T-helper 17 cell (primary cell): ENCODE results near the gene HPN. TPM values are rescaled to one million over a fixed set of nuclear protein-coding genes. Genes with fewer than 3 reads are reported as not detected.
"Not testable (repeated sequence)": the region's sequence is repeated elsewhere in the genome, so short reads cannot be mapped to it uniquely, and the experiment has no call there.

Experiments
- ATAC-seq: fragments of 150-1000 bp; cut with Tn5 transposase; 2 replicates; pipeline ENCODE4 v1.10.0; 2021; ENCODE audit warnings: mild to moderate bottlenecking, moderate library complexity
- DNase-seq, 3 donors: peaks; one replicate each; pipeline versions ENCODE4 v3.0.0 to v3.0.0-alpha.2; 2020 to 2021
- H3K9me3 ChIP-seq: one replicate; pipeline ENCODE4 v1.7.0; 2013; ENCODE audit warnings: low read length, mild to moderate bottlenecking; ENCODE audit not compliant: control insufficient read depth, poor library complexity, severe bottlenecking
- H3K27ac Mint-ChIP-seq: one replicate; pipeline ENCODE4 v1.8.0; 2022; ENCODE audit warnings: mild to moderate bottlenecking, moderate library complexity, mixed read lengths
- H3K27me3 Mint-ChIP-seq: one replicate; pipeline ENCODE4 v1.8.0; 2022; ENCODE audit warnings: mixed read lengths
- H3K36me3 Mint-ChIP-seq: one replicate; pipeline ENCODE4 v1.8.0; 2022; ENCODE audit warnings: low read depth, mixed read lengths
- H3K4me1 Mint-ChIP-seq: one replicate; pipeline ENCODE4 v1.8.0; 2022; ENCODE audit warnings: mild to moderate bottlenecking, mixed read lengths
- H3K4me3 Mint-ChIP-seq: one replicate; pipeline ENCODE4 v1.8.0; 2022; ENCODE audit warnings: mild to moderate bottlenecking, moderate library complexity, mixed read lengths
- total RNA-seq, 4 donors: library from RNA in 2 of 4; stranded (reverse) in 2 of 4; gene quantifications; one replicate each; pipeline ENCODE4 v1.2.3 and lab custom pipeline; 2022 to 2026

Gene HPN
- total RNA-seq, 2 donors from 2014 or later, result 0.89 TPM; not detected in 1

- ATAC-seq (no peak), DNase-seq (no peak)
- H3K4me1 Mint-ChIP-seq, result peaks cover 8% of the 10 kb centered on the region
- H3K36me3 Mint-ChIP-seq, result peaks cover 3% of the 10 kb centered on the region
- no peak overlapping the region for H3K27ac Mint-ChIP-seq
- no peaks in the 10 kb centered on the region for H3K9me3 ChIP-seq
- peaks cover 4% of the 10 kb centered on the region for H3K27me3 Mint-ChIP-seq
- no peak overlapping the region for H3K4me3 Mint-ChIP-seq
Measured at GRCh38 chr19:35026418-35026817, 15.1 kb upstream of the HPN start.

GRCh38 chr19:35027009-35027408 is 14.5 kb upstream of the HPN start:
- no peaks in the 10 kb centered on the region for H3K9me3 ChIP-seq
- H3K4me1 Mint-ChIP-seq, result peaks cover 11% of the 10 kb centered on the region
- DNase-seq, result no peak
- no peak for ATAC-seq
- H3K27ac Mint-ChIP-seq, result no peak overlapping the region
- peaks cover 8% of the 10 kb centered on the region for H3K27me3 Mint-ChIP-seq
- no peak overlapping the region for H3K4me3 Mint-ChIP-seq
- H3K36me3 Mint-ChIP-seq, result peaks cover 4% of the 10 kb centered on the region

- Mint-ChIP-seq H3K4me3 (peak overlapping the region; percentile 66), H3K27ac (no peak overlapping the region), H3K4me1 (peaks cover 12% of the 10 kb centered on the region), H3K27me3 (peaks cover 8% of the 10 kb centered on the region), H3K36me3 (peaks cover 4% of the 10 kb centered on the region)
- H3K9me3 ChIP-seq, result no peaks in the 10 kb centered on the region
- DNase-seq (no peak), ATAC-seq (no peak)
Measured at GRCh38 chr19:35027851-35028599, 13.5 kb upstream of the HPN start.

- not testable (repeated sequence) for H3K27me3 Mint-ChIP-seq, DNase-seq, H3K27ac Mint-ChIP-seq, ATAC-seq, H3K9me3 ChIP-seq, H3K36me3 Mint-ChIP-seq
- Mint-ChIP-seq H3K4me3 (peak overlapping the region; percentile 66), H3K4me1 (peaks cover 13% of the 10 kb centered on the region)
Measured at GRCh38 chr19:35028600-35028885, 13.0 kb upstream of the HPN start.

- H3K4me1 Mint-ChIP-seq, result peaks cover 13% of the 10 kb centered on the region
- H3K27ac Mint-ChIP-seq, DNase-seq, H3K9me3 ChIP-seq, ATAC-seq, H3K36me3 Mint-ChIP-seq, H3K27me3 Mint-ChIP-seq: not testable (repeated sequence)
- peak overlapping the region; percentile 83 for H3K4me3 Mint-ChIP-seq
Measured at GRCh38 chr19:35029275-35029736, 12.2 kb upstream of the HPN start.

GRCh38 chr19:35029737-35030256 is 11.7 kb upstream of the HPN start:
- Mint-ChIP-seq H3K36me3 (peaks cover 4% of the 10 kb centered on the region), H3K4me3 (peak overlapping the region; percentile 83), H3K27me3 (peaks cover 8% of the 10 kb centered on the region), H3K4me1 (peaks cover 13% of the 10 kb centered on the region), H3K27ac (no peak overlapping the region)
- H3K9me3 ChIP-seq, result no peaks in the 10 kb centered on the region
- ATAC-seq (no peak), DNase-seq (no peak)

- H3K27me3 Mint-ChIP-seq, result peaks cover 8% of the 10 kb centered on the region
- peak within 1 kb of the TSS; percentile 96 for H3K4me3 Mint-ChIP-seq
- peak in 2 of 3 donors; percentile 42 to 55 for DNase-seq
- H3K36me3 Mint-ChIP-seq, result peaks cover 4% of the 10 kb centered on the region
- peaks cover 13% of the 10 kb centered on the region for H3K4me1 Mint-ChIP-seq
- peak; percentile 81 for ATAC-seq
- H3K9me3 ChIP-seq, result no peaks in the 10 kb centered on the region
- H3K27ac Mint-ChIP-seq, result peak within 1 kb of the TSS; percentile 89
Measured at GRCh38 chr19:35030257-35031071, 11.1 kb upstream of the HPN start, which contains the start of gene SCN1B. TSS of gene SCN1B (plus strand) at chr19:35030470. CDS start at chr19:35030821, 351 bp downstream.

- no peak for ATAC-seq
- peaks cover 4% of the 10 kb centered on the region for H3K36me3 Mint-ChIP-seq
- H3K4me1 Mint-ChIP-seq, result peaks cover 13% of the 10 kb centered on the region
- H3K4me3 Mint-ChIP-seq, result peak overlapping the region; percentile 96
- no peak for DNase-seq
- H3K27ac Mint-ChIP-seq, result peak overlapping the region; percentile 89
- H3K9me3 ChIP-seq, result no peaks in the 10 kb centered on the region
- H3K27me3 Mint-ChIP-seq, result peaks cover 8% of the 10 kb centered on the region
Measured at GRCh38 chr19:35031072-35031881, 10.2 kb upstream of the HPN start.

GRCh38 chr19:35032356-35032865 is 9.1 kb upstream of the HPN start:
- Mint-ChIP-seq H3K27me3 (peaks cover 8% of the 10 kb centered on the region), H3K27ac (no peak overlapping the region), H3K4me1 (peaks cover 13% of the 10 kb centered on the region), H3K4me3 (no peak overlapping the region), H3K36me3 (peaks cover 4% of the 10 kb centered on the region)
- no peak for DNase-seq
- no peak for ATAC-seq
- H3K9me3 ChIP-seq, result no peaks in the 10 kb centered on the region

- ATAC-seq, result no peak
- Mint-ChIP-seq H3K36me3 (peaks cover 4% of the 10 kb centered on the region), H3K27me3 (peaks cover 8% of the 10 kb centered on the region), H3K27ac (no peak overlapping the region), H3K4me3 (no peak overlapping the region), H3K4me1 (peaks cover 10% of the 10 kb centered on the region)
- no peak for DNase-seq
- no peaks in the 10 kb centered on the region for H3K9me3 ChIP-seq
Measured at GRCh38 chr19:35033067-35034004, 8.2 kb upstream of the HPN start.

- no peak overlapping the region for H3K27ac Mint-ChIP-seq
- ATAC-seq (no peak), DNase-seq (no peak)
- H3K9me3 ChIP-seq, result no peaks in the 10 kb centered on the region
- H3K36me3 Mint-ChIP-seq, result peaks cover 4% of the 10 kb centered on the region
- peaks cover 10% of the 10 kb centered on the region for H3K4me1 Mint-ChIP-seq
- no peak overlapping the region for H3K4me3 Mint-ChIP-seq
- peaks cover 8% of the 10 kb centered on the region for H3K27me3 Mint-ChIP-seq
Measured at GRCh38 chr19:35034005-35034502, 7.5 kb upstream of the HPN start.
